SK-MEL-5 (cell line): ENCODE measurements around the gene SPAG16. TPM values are rescaled to one million over a fixed set of nuclear protein-coding genes. Genes with fewer than 3 reads are reported as not detected.

ENCODE experiments used
- DNase-seq: peaks from one replicate; pipeline ENCODE4 v3.0.0-alpha.2; 2016; ENCODE audit warnings: low read depth, low spot score
- in situ Hi-C: cut with HindIII; loops from 2 replicates; pipeline ENCODE4 v1.10.0; 2016; ENCODE audit warnings: low sequenced_read_pairs, high pct_unique_total_duplicates, low pct_unique_long_range_greater_than_20kb
- total RNA-seq: library from RNA; depleted of rRNA; stranded (reverse); fragments of >200 nt; shearing (Covaris generic); gene quantifications from 2 replicates; pipeline ENCODE4 v1.2.3, GENCODE V29; 2014

Gene SPAG16
- total RNA-seq, 1 experiment from 2014 or later, result 17.4 TPM

DNA sequence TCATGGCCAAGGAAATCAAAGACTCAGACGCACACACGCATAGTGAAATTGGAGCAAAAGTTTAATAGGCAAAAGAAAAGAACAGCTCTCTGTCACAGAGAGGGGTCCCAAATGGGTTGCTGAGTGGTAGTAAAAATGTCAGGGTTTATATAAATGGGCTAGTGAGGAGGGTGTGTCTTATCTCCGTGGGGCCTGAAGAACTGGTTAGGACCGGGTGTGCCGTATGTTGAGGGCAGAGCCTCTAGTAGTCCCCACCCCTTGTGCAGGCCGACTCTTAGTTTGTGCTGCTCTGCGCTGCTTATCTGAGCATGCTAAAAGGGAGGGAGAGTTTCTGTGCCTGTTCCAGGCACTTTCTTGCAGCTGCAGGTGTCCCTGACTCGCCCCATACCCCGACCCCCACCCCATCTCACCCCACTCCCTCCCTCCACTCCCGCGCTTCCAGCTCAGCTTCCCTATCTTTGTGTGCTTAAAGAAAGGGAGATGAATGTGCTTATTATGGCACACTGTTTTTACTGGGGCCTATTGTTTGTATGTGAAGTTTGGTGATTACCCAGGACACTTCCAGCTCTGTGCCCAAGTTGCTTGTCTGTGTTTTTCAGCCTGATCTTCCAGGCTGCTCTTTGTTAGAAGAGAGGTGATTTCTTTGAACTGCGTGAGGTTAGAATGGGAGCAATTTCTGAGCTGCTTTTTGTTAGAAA is 167.4 kb downstream of the SPAG16 start:
- in situ Hi-C loops, result no loop called here
- DNase-seq, result no peak

DNA sequence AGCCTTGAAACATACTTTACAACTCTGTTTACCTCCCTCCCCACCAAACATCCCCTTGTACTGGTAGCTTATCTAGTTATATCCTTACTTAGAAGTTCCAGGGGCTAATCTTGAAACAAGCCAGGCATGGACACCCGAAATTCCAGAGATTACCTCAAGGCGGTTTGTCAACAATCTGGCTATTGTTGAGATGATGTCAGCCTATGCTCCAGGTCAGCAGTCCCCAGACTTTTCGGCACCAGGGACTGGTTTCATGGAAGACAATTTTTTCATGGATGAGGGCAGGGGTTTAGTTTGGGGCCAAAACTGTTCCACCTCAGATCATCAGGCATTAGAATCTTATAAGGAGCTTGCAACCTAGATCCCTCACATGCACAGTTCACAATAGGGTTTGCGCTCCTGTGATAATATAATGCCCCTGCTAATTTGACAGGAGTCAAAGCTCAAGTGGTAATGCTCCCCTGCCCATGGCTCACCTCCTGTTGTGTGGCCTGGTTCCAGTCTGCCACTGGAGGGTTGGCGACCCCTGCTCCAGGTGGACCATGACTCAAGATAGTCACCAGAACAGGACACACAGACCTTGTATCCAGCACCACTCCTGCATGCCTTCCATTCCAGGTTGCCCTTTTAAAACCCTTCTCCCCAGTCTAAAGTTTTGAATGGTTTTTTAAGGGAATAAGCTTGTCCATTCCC is 171.2 kb downstream of the SPAG16 start:
- DNase-seq, result no peak
- in situ Hi-C loops, result no loop called here

DNA sequence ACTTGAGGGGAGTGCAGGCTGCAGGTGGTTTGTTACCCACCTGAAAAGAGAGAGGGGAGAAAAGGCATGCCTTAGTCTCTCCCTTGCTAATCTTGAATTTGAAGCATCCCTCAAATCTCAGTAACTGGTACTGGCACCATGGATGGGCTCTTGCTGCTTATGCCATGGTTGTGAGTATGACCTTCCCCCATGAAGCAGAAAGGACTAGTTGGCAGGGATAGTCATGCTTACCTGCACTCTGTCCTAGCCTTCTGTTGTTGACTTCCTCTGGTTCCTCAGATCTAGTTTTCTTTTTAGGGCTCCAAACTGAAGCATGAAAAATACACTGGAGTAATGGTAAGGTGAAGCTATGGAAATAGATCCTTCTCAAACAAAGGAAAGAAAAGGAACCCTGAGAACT is 191.2 kb downstream of the SPAG16 start:
- no peak for DNase-seq
- in situ Hi-C loops, result no loop called here

DNA sequence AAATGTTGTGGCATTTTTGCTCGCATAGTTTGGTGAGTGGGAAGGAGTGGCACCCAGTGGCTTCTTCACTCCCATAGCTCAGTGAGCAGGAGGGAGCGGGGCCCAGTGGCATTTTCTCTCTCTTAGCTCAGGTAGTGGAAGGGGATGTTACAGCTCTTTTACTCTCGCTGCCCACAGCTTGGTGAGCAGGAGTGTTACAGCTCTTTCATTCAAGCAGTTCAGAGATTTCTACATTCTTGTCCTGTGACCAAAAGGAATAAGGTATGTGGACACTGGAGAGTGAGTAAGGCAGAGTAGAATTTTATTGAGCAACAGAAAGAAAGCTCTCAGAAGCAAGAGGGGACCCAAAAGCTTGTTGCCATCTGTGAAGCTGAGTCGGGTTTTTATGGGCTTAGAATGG is 192.4 kb downstream of the SPAG16 start:
- in situ Hi-C loops, result no loop called here
- DNase-seq, result no peak

DNA sequence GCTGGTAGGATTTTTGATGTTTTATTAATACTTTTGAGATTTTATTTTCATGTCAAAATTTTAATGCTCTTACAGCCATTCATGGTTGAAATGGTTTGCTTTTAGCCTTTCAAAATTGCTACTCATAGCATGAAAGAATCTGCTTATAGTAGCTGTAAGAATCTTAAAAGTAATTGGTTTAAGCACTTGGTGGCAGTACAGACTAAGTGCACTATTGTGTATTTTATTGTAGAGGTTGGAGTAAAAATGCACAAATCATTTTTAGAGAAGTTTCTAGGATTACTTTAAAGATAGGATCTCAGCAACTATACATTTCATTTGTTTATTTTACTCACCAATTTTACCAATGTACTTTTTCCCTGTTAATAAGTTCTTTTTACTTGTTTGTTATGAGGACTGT is 205.8 kb downstream of the SPAG16 start:
- in situ Hi-C loops, result no loop called here
- DNase-seq, result peak; percentile 4

DNA sequence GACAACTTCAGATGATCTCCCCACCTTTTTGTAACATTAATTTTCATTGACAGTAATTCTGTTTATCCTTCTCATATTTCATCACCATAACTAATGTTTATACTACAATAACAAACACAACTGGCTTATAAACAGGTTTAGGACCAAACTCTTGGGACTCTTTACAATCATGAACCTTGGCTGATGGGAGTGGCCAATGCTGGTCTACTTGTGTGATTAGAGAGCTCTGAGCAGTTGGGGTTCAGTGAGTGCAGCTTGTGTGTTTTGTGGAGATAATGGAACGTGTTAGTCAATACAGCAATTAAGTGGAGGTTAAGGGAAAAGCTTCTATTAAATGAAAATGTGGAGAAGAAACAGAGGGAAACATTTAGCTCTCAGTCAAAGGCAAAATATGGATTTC is 207.1 kb downstream of the SPAG16 start:
- no peak for DNase-seq
- in situ Hi-C loops, result no loop called here

DNA sequence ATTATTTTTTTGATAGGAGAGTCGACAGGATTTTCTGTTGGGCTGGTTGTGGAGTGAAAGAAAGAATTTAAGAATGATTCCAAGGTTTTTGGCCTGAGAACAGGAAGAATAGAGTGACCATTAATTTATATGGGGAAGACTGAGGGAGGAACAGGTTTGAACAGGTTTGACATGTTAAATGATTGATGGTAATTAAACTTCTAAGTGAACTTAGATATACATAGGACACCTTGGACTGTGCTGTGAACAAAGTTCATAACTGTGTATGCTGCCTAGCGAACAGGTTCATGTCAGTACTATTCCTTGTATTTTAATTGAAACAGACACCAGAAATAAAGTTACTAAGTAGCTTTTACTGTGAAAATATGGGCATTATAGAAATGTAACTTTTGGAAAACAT is 212.0 kb downstream of the SPAG16 start:
- in situ Hi-C loops, result no loop called here
- DNase-seq, result no peak

DNA sequence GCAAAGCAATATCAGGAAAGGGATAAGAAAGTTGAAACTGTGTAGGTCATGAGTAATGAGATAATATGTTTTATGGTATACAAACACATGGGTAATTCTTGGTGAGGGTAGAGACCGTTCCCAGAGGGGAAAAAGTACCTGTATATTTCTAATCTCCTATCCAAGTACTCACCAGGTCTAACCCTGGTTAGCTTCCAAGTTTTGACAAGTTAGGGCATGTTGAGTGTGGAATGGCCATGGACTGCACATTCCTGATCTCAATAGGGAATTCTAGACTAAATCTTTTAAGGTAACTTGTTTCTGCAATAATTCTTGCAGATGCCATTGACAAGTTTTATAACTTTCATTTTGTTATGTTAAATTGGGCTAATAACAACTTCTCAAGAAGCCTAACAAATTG is 216.6 kb downstream of the SPAG16 start:
- in situ Hi-C loops, result no loop called here

DNA sequence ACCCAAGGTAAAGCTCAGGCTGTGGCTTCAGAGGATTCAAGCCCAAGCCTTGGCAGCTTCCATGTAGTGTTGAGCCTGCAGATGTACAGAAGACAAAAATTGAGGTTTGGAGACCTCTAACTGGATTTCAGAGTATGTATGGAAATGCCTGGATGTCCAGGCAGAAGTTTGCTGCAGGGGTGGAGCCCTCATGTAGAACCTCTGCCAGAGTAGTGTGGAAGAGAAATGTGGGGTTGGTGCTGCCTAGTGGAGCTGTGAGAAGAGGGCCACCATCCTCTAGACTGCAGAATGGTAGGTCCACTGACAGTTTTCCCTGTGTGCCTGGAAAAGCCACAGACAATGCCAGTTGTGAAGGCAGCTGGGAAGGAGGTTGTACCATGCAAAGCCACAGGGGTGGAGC is 239.9 kb downstream of the SPAG16 start:
- in situ Hi-C loops, result no loop called here
- no peak for DNase-seq

More for the DNA sequence above, 216.6 kb downstream of the SPAG16 start:
- DNase-seq, result no peak

DNA sequence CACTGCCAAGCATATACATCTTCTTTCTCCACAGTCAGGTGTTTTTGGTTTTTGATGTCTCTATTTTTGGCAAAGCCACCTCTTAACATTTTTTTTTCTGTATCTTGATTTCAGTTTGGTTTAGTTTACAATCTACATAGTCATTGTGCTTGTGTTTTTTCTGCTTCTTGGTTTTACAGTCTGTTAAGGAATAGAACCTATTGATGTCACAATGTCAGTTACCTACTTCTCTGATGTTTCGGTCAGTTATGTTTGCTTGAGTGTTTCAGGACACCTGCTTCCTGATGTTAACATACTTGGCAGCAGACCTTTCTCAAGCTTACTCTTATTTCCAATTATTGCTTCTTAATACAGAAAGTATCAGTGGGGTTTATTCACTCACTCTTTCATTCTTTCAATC is 253.3 kb downstream of the SPAG16 start:
- in situ Hi-C loops, result no loop called here
- no peak for DNase-seq

DNA sequence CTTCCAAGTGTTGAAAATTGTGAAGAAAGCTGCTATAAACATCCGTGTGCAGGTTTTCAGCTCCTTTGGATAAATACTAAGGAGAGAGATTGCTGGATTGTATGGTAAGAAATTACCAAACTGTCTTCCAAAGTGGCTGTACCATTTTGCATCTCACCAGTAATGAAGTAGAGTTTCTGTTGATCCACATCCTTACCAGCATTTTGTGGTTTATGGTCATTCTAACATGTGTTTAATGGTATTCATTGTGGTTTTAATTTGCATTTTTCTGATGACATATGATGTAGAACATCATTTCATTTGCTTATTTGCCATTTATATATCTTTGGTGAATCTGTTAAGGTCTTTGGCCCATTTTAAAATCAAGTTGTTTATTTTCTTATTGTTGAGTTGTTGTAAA is 260.7 kb downstream of the SPAG16 start:
- in situ Hi-C loops, result no loop called here
- no peak for DNase-seq

DNA sequence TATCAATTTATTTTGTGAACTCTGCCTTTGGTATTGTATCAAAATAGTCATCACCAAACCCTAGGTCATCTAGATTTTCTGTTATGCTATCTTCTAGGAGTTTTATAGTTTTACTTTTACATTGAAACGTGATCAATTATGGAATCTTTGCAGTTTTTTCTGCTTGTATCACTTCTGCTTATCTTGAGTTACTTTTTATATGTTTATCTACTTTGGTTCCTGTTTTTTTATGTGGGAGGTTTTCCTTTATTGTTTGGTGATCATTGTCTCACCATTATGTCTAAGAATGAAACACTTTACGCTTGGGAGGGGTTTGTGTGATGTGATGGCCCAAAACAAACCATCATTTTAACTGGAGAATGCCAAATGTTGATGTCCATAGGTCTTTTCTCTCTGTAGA is 261.2 kb downstream of the SPAG16 start:
- DNase-seq, result no peak
- in situ Hi-C loops, result no loop called here

DNA sequence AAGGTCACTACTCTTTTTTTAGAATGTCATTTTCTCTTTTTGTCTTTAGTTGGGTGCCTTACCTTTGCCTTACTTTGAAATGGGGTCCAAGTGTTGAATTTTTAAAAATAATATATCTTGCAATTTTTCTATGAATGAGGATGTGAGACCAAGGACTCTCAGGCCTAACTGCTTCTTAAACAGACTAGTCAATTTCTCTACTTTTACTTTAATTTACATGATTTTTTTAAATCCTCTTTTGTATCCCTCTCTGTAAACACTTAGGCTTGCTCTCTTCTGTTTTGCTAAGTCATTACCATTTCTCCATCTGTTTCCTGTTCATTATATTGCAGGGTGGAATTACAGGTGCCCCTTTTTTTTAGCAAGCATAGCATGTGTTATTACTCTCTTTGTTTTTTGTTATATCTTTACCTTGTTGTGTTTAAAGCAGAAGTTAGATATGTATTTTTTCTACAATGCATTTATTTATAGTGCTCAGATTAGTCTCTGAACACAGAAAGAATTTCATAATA is 261.8 kb downstream of the SPAG16 start:
- in situ Hi-C loops, result no loop called here
- no peak for DNase-seq

DNA sequence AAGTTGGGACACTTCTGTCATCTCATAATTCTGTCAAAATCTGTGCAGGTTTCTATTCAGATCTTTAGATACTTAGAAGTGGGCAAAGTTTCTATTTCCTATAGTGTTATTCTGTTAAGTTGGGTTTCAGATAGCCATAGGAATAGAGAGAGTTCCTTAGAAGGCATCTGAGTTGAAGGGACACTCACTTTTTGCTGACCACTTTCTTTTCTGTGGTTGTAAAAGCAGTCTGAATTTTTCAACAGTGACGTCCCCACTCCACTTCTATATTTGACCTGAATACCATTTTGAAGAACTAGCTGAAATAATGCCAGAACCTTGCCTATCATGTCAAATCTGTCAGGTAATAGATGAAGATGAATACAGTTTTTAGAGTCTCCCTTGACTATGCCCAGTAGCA is 267.3 kb downstream of the SPAG16 start:
- in situ Hi-C loops, result no loop called here
- no peak for DNase-seq

DNA sequence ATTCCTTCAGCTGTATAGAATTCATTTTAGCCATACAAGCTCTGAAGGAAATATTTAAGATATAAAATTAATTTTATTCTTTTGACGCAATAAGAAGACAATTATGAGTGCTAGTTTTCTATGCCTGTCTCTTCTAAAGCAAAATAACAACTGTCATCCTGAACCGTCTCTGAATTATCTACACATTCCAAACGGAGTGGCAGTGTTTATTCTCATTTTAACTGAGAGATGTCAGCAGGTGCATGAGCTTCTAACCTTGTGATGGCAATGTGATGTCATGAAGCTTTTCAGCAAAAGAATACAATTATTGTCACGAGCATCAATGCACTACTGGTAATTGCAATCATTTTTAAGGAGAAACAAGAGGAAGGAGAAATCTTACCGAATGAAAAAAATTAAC is 274.8 kb downstream of the SPAG16 start:
- in situ Hi-C loops, result no loop called here
- DNase-seq, result peak; percentile 10

DNA sequence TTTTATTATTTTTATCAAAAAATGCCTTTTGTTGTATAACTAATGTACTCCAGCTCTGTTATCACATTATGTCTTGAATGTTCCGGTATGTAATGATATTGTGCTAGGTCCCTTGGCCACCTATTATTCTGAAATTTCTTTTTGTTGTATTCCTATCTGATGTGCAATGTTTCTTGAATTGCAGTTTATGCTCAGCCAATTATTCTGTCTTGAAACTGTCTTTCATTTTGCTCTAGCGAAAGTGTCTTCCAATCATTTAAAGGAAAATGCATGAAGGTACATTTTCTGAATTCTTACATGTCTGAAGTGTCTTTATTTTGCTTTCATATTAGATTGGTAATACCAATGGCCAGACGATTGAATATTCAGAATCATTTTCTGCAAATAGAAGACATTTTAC is 277.5 kb downstream of the SPAG16 start:
- no peak for DNase-seq
- in situ Hi-C loops, result no loop called here

DNA sequence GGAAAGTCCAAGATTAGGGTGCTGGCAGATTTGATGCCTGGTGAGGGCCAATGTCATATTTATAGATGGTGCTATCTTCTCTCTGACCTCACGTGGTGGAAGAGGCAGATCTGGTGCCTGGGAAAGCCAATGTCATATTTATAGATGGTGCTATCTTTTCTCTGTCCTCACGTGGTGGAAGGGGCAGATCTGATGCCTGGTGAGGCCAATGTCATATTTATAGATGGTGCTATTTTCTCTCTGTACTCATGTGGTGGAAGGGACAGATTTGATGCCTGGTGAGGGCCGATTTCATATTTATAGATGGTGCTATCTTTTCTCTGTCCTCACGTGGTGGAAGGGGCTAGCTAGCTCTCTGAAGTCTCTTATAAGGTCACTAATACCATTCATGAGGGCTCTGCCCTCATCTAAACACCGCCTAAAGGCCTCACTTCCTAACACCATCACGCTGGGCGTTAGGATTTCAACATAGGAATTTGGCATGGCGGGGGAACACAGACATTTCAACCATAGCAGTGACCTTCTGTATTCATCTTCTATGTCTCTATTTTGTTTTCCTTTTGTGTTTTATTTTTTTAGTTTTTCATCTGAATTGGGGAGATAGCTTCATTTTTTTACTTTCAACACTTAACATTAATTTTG is 278.4 kb downstream of the SPAG16 start:
- in situ Hi-C loops, result no loop called here
- DNase-seq, result no peak

DNA sequence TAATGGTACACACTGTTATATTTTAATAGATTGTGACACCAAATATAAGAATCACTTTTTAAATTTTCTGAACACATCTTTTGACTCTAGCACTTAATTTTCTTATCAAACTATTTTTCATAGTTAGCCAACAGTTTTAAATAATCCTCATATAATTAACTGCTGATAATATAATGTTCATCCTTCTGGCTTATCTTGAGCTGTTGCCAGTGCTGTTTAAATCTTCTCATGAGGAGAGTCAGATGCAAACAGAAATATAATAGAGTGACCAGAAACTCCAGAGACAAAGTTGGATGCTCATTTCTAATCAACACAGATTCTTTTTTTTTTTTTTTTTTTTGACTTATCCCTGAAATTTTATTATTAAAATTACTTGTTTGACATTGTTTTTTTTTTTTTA is 282.6 kb downstream of the SPAG16 start:
- in situ Hi-C loops, result no loop called here
- no peak for DNase-seq
